Measurements from ENCODE around the gene ANKH. TPM values are rescaled to one million over a fixed set of nuclear protein-coding genes. Genes with fewer than 3 reads are reported as not detected.

ANKH gene
- polyA plus RNA-seq, 1 donor (not counting 4 experiments of a cell fraction or from before 2014, with no cell fraction given), result 13.8 TPM

- no peaks in the 10 kb centered on the region for H3K27me3 ChIP-seq (ENCODE audit: control insufficient read depth, extremely low read depth, insufficient read depth, low read length)
- H3K9ac ChIP-seq (ENCODE audit: control insufficient read depth, extremely low read depth, insufficient read depth, low read length), result peak overlapping the region; percentile 48
- no peaks in the 10 kb centered on the region for H3K9me1 ChIP-seq (ENCODE audit: control insufficient read depth, extremely low read depth, insufficient read depth, low read length)
- H3K36me3 ChIP-seq (ENCODE audit: control insufficient read depth in 2 of 2, extremely low read depth in 1 of 2, insufficient read depth in 2 of 2, low read length in 2 of 2), result no peaks in the 10 kb centered on the region
- H4K20me1 ChIP-seq (ENCODE audit: control insufficient read depth, extremely low read depth, insufficient read depth, low read length), result no peaks in the 10 kb centered on the region
- TF ChIP-seq CTCF (optimal IDR thresholded peaks at IDR 0.05 in 1 of 3, IDR thresholded peaks at IDR 0.05 in 1 of 3, conservative IDR thresholded peaks at IDR 0.05 in 1 of 3; ENCODE audit: extremely low read depth in 1 of 3, insufficient read depth in 2 of 3, low read length in 3 of 3) (no peak), EZH2 (IDR thresholded peaks at IDR 0.05; ENCODE audit: low read length) (no peak)
- dilution Hi-C loops (cut with MboI; ENCODE audit: extremely low pct_ligation_motif_present, low sequenced_read_pairs), result no loop called here
- FAIRE-seq (peak; percentile 44), DNase-seq (ENCODE audit: low read depth, low spot score) (no peak)
- H3K9me3 ChIP-seq (ENCODE audit: control insufficient read depth, low read depth, low read length), result no peaks in the 10 kb centered on the region
- H3K79me2 ChIP-seq (ENCODE audit: control insufficient read depth, insufficient read depth, low read length), result no peaks in the 10 kb centered on the region
- peaks cover 15% of the 10 kb centered on the region for H3K4me1 ChIP-seq (ENCODE audit: control insufficient read depth, extremely low read depth, insufficient read depth, low read length)
- H3K4me3 ChIP-seq (ENCODE audit: control insufficient read depth in 2 of 3, extremely low read depth in 1 of 3, insufficient read depth in 2 of 3, low read depth in 1 of 3, low read length in 3 of 3), result peak overlapping the region in 2 of 3 experiments; percentile 77 to 88
- H3K4me2 ChIP-seq (ENCODE audit: control insufficient read depth, extremely low read depth, insufficient read depth, low read depth, low read length), result peak overlapping the region; percentile 82
- H3K27ac ChIP-seq (ENCODE audit: control insufficient read depth, insufficient read depth, low read length), result no peak overlapping the region
- H2AFZ ChIP-seq (ENCODE audit: control insufficient read depth, low read length), result no peak overlapping the region
Measured at GRCh38 chr5:14869668-14870164, 1.9 kb downstream of the ANKH start.

- dilution Hi-C loops (cut with MboI; ENCODE audit: extremely low pct_ligation_motif_present, low sequenced_read_pairs), result no loop called here
- H2AFZ ChIP-seq (ENCODE audit: control insufficient read depth, low read length), result no peak overlapping the region
- peaks cover 15% of the 10 kb centered on the region for H3K4me1 ChIP-seq (ENCODE audit: control insufficient read depth, extremely low read depth, insufficient read depth, low read length)
- FAIRE-seq, result no peak
- DNase-seq (ENCODE audit: low read depth, low spot score), result no peak
- no peaks in the 10 kb centered on the region for H3K9me3 ChIP-seq (ENCODE audit: control insufficient read depth, low read depth, low read length)
- H4K20me1 ChIP-seq (ENCODE audit: control insufficient read depth, extremely low read depth, insufficient read depth, low read length), result no peaks in the 10 kb centered on the region
- peak overlapping the region; percentile 82 for H3K4me2 ChIP-seq (ENCODE audit: control insufficient read depth, extremely low read depth, insufficient read depth, low read depth, low read length)
- H3K4me3 ChIP-seq (ENCODE audit: control insufficient read depth in 2 of 3, extremely low read depth in 1 of 3, insufficient read depth in 2 of 3, low read depth in 1 of 3, low read length in 3 of 3), result peak overlapping the region in 1 of 3 experiments; percentile 88
- H3K79me2 ChIP-seq (ENCODE audit: control insufficient read depth, insufficient read depth, low read length), result no peaks in the 10 kb centered on the region
- H3K27me3 ChIP-seq (ENCODE audit: control insufficient read depth, extremely low read depth, insufficient read depth, low read length), result no peaks in the 10 kb centered on the region
- H3K36me3 ChIP-seq (ENCODE audit: control insufficient read depth in 2 of 2, extremely low read depth in 1 of 2, insufficient read depth in 2 of 2, low read length in 2 of 2), result no peaks in the 10 kb centered on the region
- no peak overlapping the region for H3K9ac ChIP-seq (ENCODE audit: control insufficient read depth, extremely low read depth, insufficient read depth, low read length)
- no peaks in the 10 kb centered on the region for H3K9me1 ChIP-seq (ENCODE audit: control insufficient read depth, extremely low read depth, insufficient read depth, low read length)
- no peak for TF ChIP-seq EZH2 (IDR thresholded peaks at IDR 0.05; ENCODE audit: low read length)
- TF ChIP-seq CTCF (optimal IDR thresholded peaks at IDR 0.05 in 1 of 3, IDR thresholded peaks at IDR 0.05 in 1 of 3, conservative IDR thresholded peaks at IDR 0.05 in 1 of 3; ENCODE audit: extremely low read depth in 1 of 3, insufficient read depth in 2 of 3, low read length in 3 of 3), result no peak
- H3K27ac ChIP-seq (ENCODE audit: control insufficient read depth, insufficient read depth, low read length), result no peak overlapping the region
Measured at GRCh38 chr5:14869233-14869632, 2.3 kb downstream of the ANKH start.
